ENCODE measurements around the gene OCIAD1.
"Not testable (repeated sequence)": the region's sequence is repeated elsewhere in the genome, so short reads cannot be mapped to it uniquely, and the experiment has no call there.

Gene OCIAD1

GRCh38 chr4:48796927-48797679 is 33.8 kb upstream of the OCIAD1 start:
- H3K36me3 ChIP-seq (ENCODE audit: control insufficient read depth, insufficient read depth, low read length): no peaks in the 10 kb centered on the region
- no peak overlapping the region for H3K4me3 ChIP-seq (replicated peaks; ENCODE audit: low read depth, low read length)
- H3K27me3 ChIP-seq (replicated peaks; ENCODE audit: control insufficient read depth, insufficient read depth, low read length): no peaks in the 10 kb centered on the region
- no peak for TF ChIP-seq CTCF (IDR thresholded peaks at IDR 0.05; ENCODE audit: insufficient read depth, low read length, poor library complexity, severe bottlenecking)
- no peak for DNase-seq (ENCODE audit: extremely low read depth, insufficient read length)

GRCh38 chr4:48798117-48798516 is 32.8 kb upstream of the OCIAD1 start:
- no peak for DNase-seq (ENCODE audit: extremely low read depth, insufficient read length)
- H3K27me3 ChIP-seq (replicated peaks; ENCODE audit: control insufficient read depth, insufficient read depth, low read length): no peaks in the 10 kb centered on the region
- TF ChIP-seq CTCF (IDR thresholded peaks at IDR 0.05; ENCODE audit: insufficient read depth, low read length, poor library complexity, severe bottlenecking): no peak
- H3K36me3 ChIP-seq (ENCODE audit: control insufficient read depth, insufficient read depth, low read length): no peaks in the 10 kb centered on the region
- no peak overlapping the region for H3K4me3 ChIP-seq (replicated peaks; ENCODE audit: low read depth, low read length)

GRCh38 chr4:48799157-48799556 is 31.7 kb upstream of the OCIAD1 start:
- no peak overlapping the region for H3K4me3 ChIP-seq (replicated peaks; ENCODE audit: low read depth, low read length)
- DNase-seq (ENCODE audit: extremely low read depth, insufficient read length): no peak
- no peak for TF ChIP-seq CTCF (IDR thresholded peaks at IDR 0.05; ENCODE audit: insufficient read depth, low read length, poor library complexity, severe bottlenecking)
- no peaks in the 10 kb centered on the region for H3K27me3 ChIP-seq (replicated peaks; ENCODE audit: control insufficient read depth, insufficient read depth, low read length)
- no peaks in the 10 kb centered on the region for H3K36me3 ChIP-seq (ENCODE audit: control insufficient read depth, insufficient read depth, low read length)

GRCh38 chr4:48800155-48800554 is 30.7 kb upstream of the OCIAD1 start:
- not testable (repeated sequence) for DNase-seq (ENCODE audit: extremely low read depth, insufficient read length); H3K4me3 ChIP-seq (replicated peaks; ENCODE audit: low read depth, low read length); H3K36me3 ChIP-seq (ENCODE audit: control insufficient read depth, insufficient read depth, low read length); H3K27me3 ChIP-seq (replicated peaks; ENCODE audit: control insufficient read depth, insufficient read depth, low read length)

GRCh38 chr4:48801016-48801715 is 29.7 kb upstream of the OCIAD1 start:
- Histone ChIP-seq H3K36me3 (ENCODE audit: control insufficient read depth, insufficient read depth, low read length) (no peaks in the 10 kb centered on the region), H3K27me3 (replicated peaks; ENCODE audit: control insufficient read depth, insufficient read depth, low read length) (no peaks in the 10 kb centered on the region), H3K4me3 (replicated peaks; ENCODE audit: low read depth, low read length) (no peak overlapping the region)
- DNase-seq (ENCODE audit: extremely low read depth, insufficient read length): no peak
- TF ChIP-seq CTCF (IDR thresholded peaks at IDR 0.05; ENCODE audit: insufficient read depth, low read length, poor library complexity, severe bottlenecking): no peak

GRCh38 chr4:48804584-48805301 is 26.1 kb upstream of the OCIAD1 start:
- TF ChIP-seq CTCF (IDR thresholded peaks at IDR 0.05; ENCODE audit: insufficient read depth, low read length, poor library complexity, severe bottlenecking): no peak
- Histone ChIP-seq H3K27me3 (replicated peaks; ENCODE audit: control insufficient read depth, insufficient read depth, low read length) (no peaks in the 10 kb centered on the region), H3K36me3 (ENCODE audit: control insufficient read depth, insufficient read depth, low read length) (no peaks in the 10 kb centered on the region), H3K4me3 (replicated peaks; ENCODE audit: low read depth, low read length) (no peak overlapping the region)
- DNase-seq (ENCODE audit: extremely low read depth, insufficient read length): no peak

Data from GM06990 (cell line).